ENCODE results near the gene OSBPL8.

GRCh38 chr12:76503957-76504356 is 55.6 kb downstream of the OSBPL8 start:
- TF ChIP-seq CTCF (conservative IDR thresholded peaks at IDR 0.05; ENCODE audit: low read depth in 2 of 2), result no peak
- TF ChIP-seq POLR2AphosphoS5 (IDR thresholded peaks at IDR 0.05; ENCODE audit: low read depth), result no peak
- TF ChIP-seq ZNF462 (CRISPR knock-in tag; IDR thresholded peaks at IDR 0.05), result no peak
- TF ChIP-seq EZH2 (IDR thresholded peaks at IDR 0.05; ENCODE audit: low read depth, unreplicated experiment), result no peak
- no peak for TF ChIP-seq EZH2phosphoT487 (IDR thresholded peaks at IDR 0.05; ENCODE audit: unreplicated experiment)
- TF ChIP-seq NANOG (IDR thresholded peaks at IDR 0.05; ENCODE audit: borderline replicate concordance), result no peak
- TF ChIP-seq CREB1 (CRISPR knock-in tag; IDR thresholded peaks at IDR 0.05; ENCODE audit: low read depth), result no peak
- no peak for TF ChIP-seq ETS1 (IDR thresholded peaks at IDR 0.05)
- TF ChIP-seq REST (IDR thresholded peaks at IDR 0.05; ENCODE audit: unreplicated experiment), result no peak
- no peak for TF ChIP-seq STAT1 (IDR thresholded peaks at IDR 0.05; ENCODE audit: unreplicated experiment)

Data from GM23338 (cell line).